ENCODE measurements around the gene ATXN7L2. TPM values are rescaled to one million over a fixed set of nuclear protein-coding genes. Genes with fewer than 3 reads are reported as not detected.
"Not testable (repeated sequence)": the region's sequence is repeated elsewhere in the genome, so short reads cannot be mapped to it uniquely, and the experiment has no call there.

ATXN7L2 gene
- polyA plus RNA-seq, 1 donor from 2014 or later, result 16.9 TPM

- Histone ChIP-seq H2AFZ (ENCODE audit: low read depth, low read length) (no peak overlapping the region), H3K36me3 (ENCODE audit: insufficient read depth, low read length) (no peaks in the 10 kb centered on the region), H3K4me3 (ENCODE audit: low read length) (no peak overlapping the region), H3K9me3 (ENCODE audit: low read length) (no peaks in the 10 kb centered on the region), H3F3A (ENCODE audit: insufficient read depth, low read length, poor library complexity, severe bottlenecking) (no peaks in the 10 kb centered on the region), H3K4me2 (ENCODE audit: low read length) (no peak overlapping the region), H3K27me3 (ENCODE audit: insufficient read depth, low read depth, low read length) (peaks cover 14% of the 10 kb centered on the region), H3K9me2 (ENCODE audit: insufficient read depth, low read length) (no peaks in the 10 kb centered on the region), H4K20me1 (ENCODE audit: insufficient read depth) (no peaks in the 10 kb centered on the region), H3K9ac (ENCODE audit: low read length) (no peak overlapping the region), H3K79me2 (replicated peaks; ENCODE audit: insufficient read depth, low read length) (no peaks in the 10 kb centered on the region), H3K27ac (ENCODE audit: low read length) (no peak overlapping the region)
- no peak for TF ChIP-seq SMC3 (conservative IDR thresholded peaks at IDR 0.05; ENCODE audit: poor library complexity)
- TF ChIP-seq EZH2 (IDR thresholded peaks at IDR 0.05; ENCODE audit: borderline replicate concordance, insufficient read depth, low read length, poor library complexity, severe bottlenecking), result no peak
- no peak for TF ChIP-seq MXI1 (conservative IDR thresholded peaks at IDR 0.05; ENCODE audit: poor library complexity, severe bottlenecking)
- no peak for TF ChIP-seq CTCF (IDR thresholded peaks at IDR 0.05; ENCODE audit: poor library complexity, severe bottlenecking)
- no peak for TF ChIP-seq EP300 (conservative IDR thresholded peaks at IDR 0.05; ENCODE audit: poor library complexity, severe bottlenecking)
- no peak for TF ChIP-seq RAD21 (conservative IDR thresholded peaks at IDR 0.05)
- no peak for TF ChIP-seq TAF1 (IDR thresholded peaks at IDR 0.05; ENCODE audit: low read depth)
- TF ChIP-seq REST (IDR thresholded peaks at IDR 0.05; ENCODE audit: borderline replicate concordance), result no peak
- no peak for TF ChIP-seq POLR2AphosphoS5 (IDR thresholded peaks at IDR 0.05)
These were observed 39.4 kb upstream of the ATXN7L2 start for GRCh38 chr1:109444346-109444745.

GRCh38 chr1:109445949-109446695 is 37.6 kb upstream of the ATXN7L2 start:
- not testable (repeated sequence) for H3K9me3 ChIP-seq (ENCODE audit: low read length); H3K27ac ChIP-seq (ENCODE audit: low read length); H4K20me1 ChIP-seq (ENCODE audit: insufficient read depth); H3K9ac ChIP-seq (ENCODE audit: low read length); H3K4me3 ChIP-seq (ENCODE audit: low read length); H3K9me2 ChIP-seq (ENCODE audit: insufficient read depth, low read length); H2AFZ ChIP-seq (ENCODE audit: low read depth, low read length); H3K4me2 ChIP-seq (ENCODE audit: low read length); H3K36me3 ChIP-seq (ENCODE audit: insufficient read depth, low read length); H3F3A ChIP-seq (ENCODE audit: insufficient read depth, low read length, poor library complexity, severe bottlenecking); H3K79me2 ChIP-seq (replicated peaks; ENCODE audit: insufficient read depth, low read length)
- peaks cover 14% of the 10 kb centered on the region for H3K27me3 ChIP-seq (ENCODE audit: insufficient read depth, low read depth, low read length)
